K562 (cell line): ENCODE data around the gene MYO6. TPM values are rescaled to one million over a fixed set of nuclear protein-coding genes. Genes with fewer than 3 reads are reported as not detected.

ENCODE experiments used
- ATAC-seq: fragments of 200-7000 bp; cut with Tn5 transposase; 3 replicates; pipeline ENCODE4 v1.9.1; 2020; ENCODE audit warnings: moderate library complexity
- BruUV-seq: library from RNA; stranded (reverse); fragments of 400-500 nt; replicated peaks from 2 replicates; lab custom pipeline; 2021; lab: Mats Ljungman, UMichigan
- CTCF ChIA-PET: fragments of 300-600 bp; formaldehyde crosslinking; extraction: SDS; loops from one replicate; lab custom pipeline; 2021; ENCODE audit warnings: low intra/inter-chr PET ratio; lab: Yijun Ruan, JAX
- POLR2A ChIA-PET: fragments of 300-600, 350-650 bp; sonication (Branson Sonifier 250); formaldehyde crosslinking; extraction: SDS; loops from one replicate; lab custom pipeline; 2021; ENCODE audit warnings: antibody characterized with exemption, inconsistent platforms; lab: Yijun Ruan, JAX
- DNase-seq, 4 experiments: peaks; one replicate each; pipeline versions ENCODE4 v3.0.0 to v3.0.0-alpha.2; 2011 to 2018; ENCODE audit warnings: low spot score in 3 of 4, mixed read lengths in 3 of 4; ENCODE audit errors: extremely low read depth in 1 of 4
- FAIRE-seq: peaks from 2 replicates; lab custom pipeline; 2011; peaks lifted over from hg19 to GRCh38; lab: Jason Lieb, UNC
- H2AFZ ChIP-seq: 2 replicates; pipeline ENCODE4 v1.6.0; 2011; ENCODE audit warnings: low read depth, low read length, control low read depth, inconsistent platforms
- H3K27ac ChIP-seq: fragments of 200-600 bp; 3 replicates; pipeline ENCODE4 v1.8.0; 2011; ENCODE audit warnings: low read depth, mild to moderate bottlenecking, control low read depth, inconsistent platforms, low read length, moderate library complexity, mixed read lengths; ENCODE audit errors: extremely low read depth
- H3K27me3 ChIP-seq, 2 experiments: fragments of 300-600 bp in 1 of 2; 2 replicates in 1 of 2; 3 replicates in 1 of 2; pipeline versions ENCODE4 v1.6.0 to v1.8.0; 2011; ENCODE audit warnings: inconsistent platforms in 2 of 2, low read length in 2 of 2, mild to moderate bottlenecking in 1 of 2, mixed read lengths in 1 of 2, moderate library complexity in 1 of 2; ENCODE audit not compliant: control insufficient read depth in 2 of 2, insufficient read depth in 2 of 2
- H3K36me3 ChIP-seq: fragments of 300-600 bp; 3 replicates; pipeline ENCODE4 v1.8.0; 2011; ENCODE audit warnings: mild to moderate bottlenecking, low read length, inconsistent platforms; ENCODE audit not compliant: control insufficient read depth, insufficient read depth
- H3K4me1 ChIP-seq, 2 experiments: fragments of 200-600 bp in 1 of 2; replicated peaks in 1 of 2; 2 replicates in 1 of 2; 3 replicates in 1 of 2; pipeline versions ENCODE4 v1.5.1 to v1.8.0; 2011; ENCODE audit warnings: inconsistent platforms in 2 of 2, low read length in 2 of 2, mild to moderate bottlenecking in 1 of 2, mixed read lengths in 1 of 2, moderate library complexity in 1 of 2; ENCODE audit not compliant: control insufficient read depth in 2 of 2, insufficient read depth in 2 of 2
- H3K4me2 ChIP-seq: 2 replicates; pipeline ENCODE4 v1.6.1; 2011; ENCODE audit warnings: low read length, control low read depth, inconsistent platforms, mixed read lengths; ENCODE audit not compliant: insufficient read depth
- H3K4me3 ChIP-seq: fragments of 200-600 bp; sonication (generic), shearing (Covaris generic); 2 replicates; pipeline ENCODE4 v1.5.1; 2016; ENCODE audit warnings: control low read depth, inconsistent platforms
- H3K79me2 ChIP-seq: fragments of 200-600 bp; 3 replicates; pipeline ENCODE4 v1.8.0; 2011; ENCODE audit warnings: low read length, inconsistent platforms; ENCODE audit not compliant: control insufficient read depth, insufficient read depth
- H3K9ac ChIP-seq, 2 experiments: 2 replicates each; pipeline versions ENCODE4 v1.6.0 to v1.6.1; 2011; ENCODE audit warnings: low read depth in 2 of 2, low read length in 2 of 2, control low read depth in 1 of 2, inconsistent platforms in 1 of 2, mild to moderate bottlenecking in 1 of 2, mixed read lengths in 1 of 2; ENCODE audit not compliant: insufficient read depth in 1 of 2
- H3K9me1 ChIP-seq: one replicate; pipeline ENCODE4 v1.6.0; 2011; ENCODE audit warnings: inconsistent platforms, mild to moderate bottlenecking, low read length, moderate library complexity; ENCODE audit not compliant: control insufficient read depth, insufficient read depth
- H3K9me3 ChIP-seq: replicated peaks from 2 replicates; pipeline ENCODE4 v1.5.1; 2011; ENCODE audit warnings: low read depth, low read length, inconsistent platforms; ENCODE audit not compliant: control insufficient read depth, insufficient read depth
- H4K20me1 ChIP-seq: replicated peaks from 2 replicates; pipeline ENCODE4 v1.6.1; 2011; ENCODE audit warnings: low read length, inconsistent platforms, mixed read lengths; ENCODE audit not compliant: control insufficient read depth, insufficient read depth
- CBX1 ChIP-seq: sonication (generic); IDR thresholded peaks from 2 replicates; pipeline ENCODE4 v1.6.1; 2016; ENCODE audit warnings: antibody characterized with exemption, low read depth, mild to moderate bottlenecking
- CC2D1A ChIP-seq: fragments of 450-650 bp; IDR thresholded peaks from 2 replicates; pipeline ENCODE4 v1.6.1; 2017; ENCODE audit warnings: mild to moderate bottlenecking
- FOXJ2 ChIP-seq: fragments of 200-800 bp; sonication (Bioruptor generic); IDR thresholded peaks from 2 replicates; pipeline ENCODE4 v1.6.1; 2016; ENCODE audit warnings: missing genetic modification characterization, missing compliant biosample characterization
- HDAC3 ChIP-seq: fragments of 450-650 bp; IDR thresholded peaks from 2 replicates; pipeline ENCODE4 v1.6.1; 2018; ENCODE audit warnings: borderline replicate concordance, mild to moderate bottlenecking, moderate library complexity; ENCODE audit not compliant: partially characterized antibody
- MED1 ChIP-seq: sonication (generic); formaldehyde crosslinking; IDR thresholded peaks from 2 replicates; pipeline ENCODE4 v1.8.1; 2023; ENCODE audit warnings: missing genetic modification reagents, borderline replicate concordance
- ZFP30 ChIP-seq: fragments of 250-450 bp; sonication (Bioruptor Pico); IDR thresholded peaks from 2 replicates; pipeline ENCODE4 v1.8.0; 2022; ENCODE audit warnings: moderate library complexity, mild to moderate bottlenecking, inconsistent platforms, borderline replicate concordance
- ZNF217 ChIP-seq: sonication (generic); formaldehyde crosslinking; IDR thresholded peaks from 2 replicates; pipeline ENCODE4 v1.8.0; 2022; ENCODE audit warnings: mild to moderate bottlenecking, missing genetic modification reagents
- ZNF384 ChIP-seq: IDR thresholded peaks from 2 replicates; pipeline ENCODE4 v1.6.1; 2012; ENCODE audit warnings: low read depth, low read length, improper control_type of control experiment
- WGBS: fragments of 100-300 bp; shearing (Covaris generic); methylation state at CpG from one replicate; pipeline ENCODE4 v1.1.6; 2016; ENCODE audit warnings: low coverage, mixed read lengths; ENCODE audit not compliant: insufficient coverage; ENCODE audit errors: missing lambda C conversion rate; 5-methylcytosine and 5-hydroxymethylcytosine counted together
- in situ Hi-C: fragments of 300-500 bp; cut with MboI; formaldehyde crosslinking; loops from 4 replicates; pipeline ENCODE4 v1.15.0; 2018; ENCODE audit warnings: inconsistent platforms, mixed read lengths
- intact Hi-C: fragments of 100-400 bp; cut with micrococcal nuclease; formaldehyde crosslinking; loops from 2 replicates; pipeline ENCODE4 v1.14.2; 2022
- polyA plus RNA-seq, 8 experiments: library from polyadenylated mRNA; depleted of rRNA in 4 of 8; stranded (reverse) in 5 of 8; unstranded in 3 of 8; fragments of >200 nt; fragmentation: Nextera tagmentation in 2 of 8; fragmentation: Illumina TruSeq in 1 of 8; extraction: Ambion mirVana in 2 of 8; extraction: Trizol in 1 of 8; gene quantifications; 2 replicates each; pipeline versions ENCODE4 v1.2.1 to v1.2.3, GENCODE V29; 2011 to 2014; ENCODE audit warnings: inconsistent platforms in 1 of 8, missing spikeins in 1 of 8
- total RNA-seq, 7 experiments: library from RNA; depleted of rRNA in 6 of 7; stranded (reverse); fragments of >200 nt in 6 of 7; fragmentation: Illumina TruSeq in 2 of 7; extraction: Trizol in 2 of 7; gene quantifications; 2 replicates each; pipeline versions ENCODE4 v1.2.1 to v1.2.3, GENCODE V29; 2011 to 2021; ENCODE audit warnings: low replicate concordance in 1 of 7
- TF ChIP-seq, protein P1 (sequence below): fragments of 250-450 bp; sonication (Bioruptor Pico); IDR thresholded peaks from 2 replicates; pipeline ENCODE4 v1.5.0; 2021
- TF ChIP-seq, protein P2 (sequence below): sonication (generic); formaldehyde crosslinking; IDR thresholded peaks from 2 replicates; pipeline ENCODE4 v1.8.0; 2022; ENCODE audit warnings: missing genetic modification reagents, mild to moderate bottlenecking, borderline replicate concordance

MYO6 gene
- total and polyA plus RNA-seq, 9 of the 15 experiments (the other 6 are each of a cell fraction or from before 2014, with no cell fraction given) = 1.3 to 5.5 (median 2.7) TPM

DNA sequence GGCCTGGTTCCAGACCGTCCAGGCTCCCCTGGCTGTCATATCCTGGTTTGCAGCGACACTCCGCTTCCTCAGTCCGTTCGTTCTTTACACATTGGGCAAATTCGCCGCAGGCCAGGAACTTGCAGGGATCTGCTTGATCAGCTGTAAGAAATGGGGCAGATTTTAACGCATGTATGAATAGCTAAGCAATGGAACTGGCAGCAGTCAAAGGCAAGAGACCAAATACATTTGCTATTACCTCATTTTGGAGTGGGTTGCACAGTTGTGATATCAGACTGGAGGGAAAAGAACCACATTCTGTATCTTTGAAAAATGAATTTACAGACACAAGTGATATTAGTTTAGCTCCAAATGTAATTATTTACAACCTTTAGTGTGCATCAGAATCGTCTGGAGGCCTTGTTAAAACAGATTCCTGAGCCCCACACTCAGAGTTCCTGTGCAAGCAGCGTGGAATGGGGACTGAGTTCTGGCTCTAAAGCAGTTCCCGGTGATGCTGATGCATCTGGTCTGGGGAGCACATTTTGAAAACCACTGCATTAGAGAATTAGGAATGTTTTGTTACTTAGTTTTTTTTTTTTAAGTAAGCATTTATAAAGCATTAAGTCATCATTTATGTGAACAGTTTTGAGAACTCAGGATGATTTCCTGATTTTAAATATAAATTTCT lies 182.1 kb downstream of the MYO6 start:
- no peaks in the 10 kb centered on the region for H3K9me1 ChIP-seq
- no peak for DNase-seq
- no peak overlapping the region for H3K9ac ChIP-seq
- WGBS = 6% methylated on average over 11 of the region's 11 CpGs
- peaks cover 0 to 6% of the 10 kb centered on the region in 2 experiments; a peak in 2 of 5 replicates for H3K4me1 ChIP-seq
- H2AFZ ChIP-seq = no peak overlapping the region
- H3K36me3 ChIP-seq = no peaks in the 10 kb centered on the region
- no peak for TF ChIP-seq ZNF217
- no peak for TF ChIP-seq ZFP30 (CRISPR knock-in tag)
- TF ChIP-seq, protein P1, sequence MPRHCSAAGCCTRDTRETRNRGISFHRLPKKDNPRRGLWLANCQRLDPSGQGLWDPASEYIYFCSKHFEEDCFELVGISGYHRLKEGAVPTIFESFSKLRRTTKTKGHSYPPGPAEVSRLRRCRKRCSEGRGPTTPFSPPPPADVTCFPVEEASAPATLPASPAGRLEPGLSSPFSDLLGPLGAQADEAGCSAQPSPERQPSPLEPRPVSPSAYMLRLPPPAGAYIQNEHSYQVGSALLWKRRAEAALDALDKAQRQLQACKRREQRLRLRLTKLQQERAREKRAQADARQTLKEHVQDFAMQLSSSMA (CRISPR knock-in tag) = no peak
- no peak for TF ChIP-seq MED1 (CRISPR knock-in tag)
- TF ChIP-seq, protein P2, sequence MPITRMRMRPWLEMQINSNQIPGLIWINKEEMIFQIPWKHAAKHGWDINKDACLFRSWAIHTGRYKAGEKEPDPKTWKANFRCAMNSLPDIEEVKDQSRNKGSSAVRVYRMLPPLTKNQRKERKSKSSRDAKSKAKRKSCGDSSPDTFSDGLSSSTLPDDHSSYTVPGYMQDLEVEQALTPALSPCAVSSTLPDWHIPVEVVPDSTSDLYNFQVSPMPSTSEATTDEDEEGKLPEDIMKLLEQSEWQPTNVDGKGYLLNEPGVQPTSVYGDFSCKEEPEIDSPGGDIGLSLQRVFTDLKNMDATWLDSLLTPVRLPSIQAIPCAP (CRISPR knock-in tag) = no peak
- TF ChIP-seq CBX1 = no peak
- TF ChIP-seq FOXJ2 (tag) = no peak
- TF ChIP-seq HDAC3 = no peak
- TF ChIP-seq ZNF384 = no peak
- TF ChIP-seq CC2D1A = no peak
- TF ChIP-seq, all 486 proteins: peak for 0
- Histone ChIP-seq H3K9me3 (no peaks in the 10 kb centered on the region), H3K4me3 (no peak overlapping the region), H3K27me3 (no peaks in the 10 kb centered on the region), H3K79me2 (no peaks in the 10 kb centered on the region), H4K20me1 (no peaks in the 10 kb centered on the region), H3K27ac (no peak overlapping the region), H3K4me2 (no peak overlapping the region)
- CTCF ChIA-PET = interaction anchor here (0.7 kb wide), 1 partner anchor 1526 kb away, joined by 3 read pairs; no protein-coding TSS in a partner anchor
- POLR2A ChIA-PET = interaction anchor here (0.6 kb wide), 1 partner anchor 647 kb away, joined by 3 read pairs; no protein-coding TSS in a partner anchor
- in situ Hi-C loops = loop anchor here (25.0 kb wide), 1 partner anchor 1531 kb away; the partner anchor contains the start of gene HTR1B
- no peak for ATAC-seq
- FAIRE-seq = no peak
- intact Hi-C loops = loop anchor here (10.0 kb wide), 2 partner anchors 76 to 934 kb away; no protein-coding TSS in a partner anchor
- BruUV-seq = no TSS peak
